HepG2 (cell line): ENCODE measurements around the gene ETV6. TPM values are rescaled to one million over a fixed set of nuclear protein-coding genes. Genes with fewer than 3 reads are reported as not detected.

ENCODE experiments used
- ATAC-seq: fragments of 200-7000 bp; cut with Tn5 transposase; 3 replicates; pipeline ENCODE4 v1.9.1; 2020; ENCODE audit warnings: mild to moderate bottlenecking, moderate library complexity
- BruUV-seq: library from RNA; stranded (reverse); fragments of 400-500 nt; replicated peaks from 2 replicates; lab custom pipeline; 2021; lab: Mats Ljungman, UMichigan
- CTCF ChIA-PET: fragments of 300-600 bp; formaldehyde crosslinking; extraction: SDS; loops from one replicate; lab custom pipeline; 2021; ENCODE audit warnings: low total read pairs, inconsistent platforms, low intra/inter-chr PET ratio; lab: Yijun Ruan, JAX
- POLR2A ChIA-PET: fragments of 350-600 bp; sonication (Branson Sonifier 250); formaldehyde crosslinking; loops from one replicate; lab custom pipeline; 2020; ENCODE audit warnings: antibody characterized with exemption, inconsistent platforms; lab: Yijun Ruan, JAX
- DNase-seq: peaks from one replicate; pipeline ENCODE4 v3.0.0-alpha.2; 2015; ENCODE audit warnings: low spot score
- FAIRE-seq: peaks from 3 replicates; lab custom pipeline; 2011; peaks lifted over from hg19 to GRCh38; lab: Jason Lieb, UNC
- H2AFZ ChIP-seq: one replicate; pipeline ENCODE4 v1.6.1; 2011; ENCODE audit warnings: low read length, inconsistent platforms
- H3K27ac ChIP-seq: fragments of 300-600 bp; 3 replicates; pipeline ENCODE4 v1.8.0; 2011; ENCODE audit warnings: mixed run types, mild to moderate bottlenecking, mixed read lengths, low read length, inconsistent platforms; ENCODE audit not compliant: insufficient read depth; ENCODE audit errors: extremely low read length
- H3K27me3 ChIP-seq, 2 experiments: fragments of 200-600 bp in 1 of 2; 2 replicates in 1 of 2; 3 replicates in 1 of 2; pipeline versions ENCODE4 v1.6.0 to v1.8.0; 2011; ENCODE audit warnings: low read length in 2 of 2, mild to moderate bottlenecking in 2 of 2, moderate library complexity in 2 of 2, inconsistent platforms in 1 of 2; ENCODE audit not compliant: insufficient read depth in 2 of 2, control insufficient read depth in 1 of 2
- H3K36me3 ChIP-seq, 2 experiments: fragments of 200-600 bp in 1 of 2; replicated peaks in 1 of 2; 2 replicates in 1 of 2; 3 replicates in 1 of 2; pipeline versions ENCODE4 v1.5.1 to v1.8.0; 2011; ENCODE audit warnings: low read length in 2 of 2, inconsistent platforms in 1 of 2; ENCODE audit not compliant: insufficient read depth in 2 of 2, control insufficient read depth in 1 of 2
- H3K4me1 ChIP-seq: 2 replicates; pipeline ENCODE4 v1.5.1; 2012; ENCODE audit warnings: low read length, inconsistent platforms; ENCODE audit not compliant: insufficient read depth
- H3K4me2 ChIP-seq: 2 replicates; pipeline ENCODE4 v1.6.0; 2011; ENCODE audit warnings: low read depth, low read length, inconsistent platforms
- H3K4me3 ChIP-seq, 3 experiments: fragments of 200-600 bp in 1 of 3; sonication (generic), shearing (Covaris generic) in 1 of 3; replicated peaks in 1 of 3; 2 replicates each; pipeline ENCODE4 v1.5.1; 2011 to 2016; ENCODE audit warnings: low read length in 3 of 3, inconsistent platforms in 2 of 3, low read depth in 2 of 3, mild to moderate bottlenecking in 2 of 3, control low read depth in 1 of 3, mixed read lengths in 1 of 3; ENCODE audit not compliant: insufficient read depth in 1 of 3
- H3K79me2 ChIP-seq: one replicate; pipeline ENCODE4 v1.6.1; 2011; ENCODE audit warnings: low read length, inconsistent platforms; ENCODE audit not compliant: insufficient read depth
- H3K9ac ChIP-seq: 2 replicates; pipeline ENCODE4 v1.6.0; 2011; ENCODE audit warnings: mild to moderate bottlenecking, low read depth, low read length, inconsistent platforms; ENCODE audit not compliant: insufficient read depth
- H3K9me3 ChIP-seq: 2 replicates; pipeline ENCODE4 v1.5.1; 2012; ENCODE audit warnings: mild to moderate bottlenecking, low read length
- H4K20me1 ChIP-seq: 2 replicates; pipeline ENCODE4 v1.6.0; 2011; ENCODE audit warnings: inconsistent platforms, mild to moderate bottlenecking, low read length, moderate library complexity; ENCODE audit not compliant: insufficient read depth
- POGZ ChIP-seq: sonication (generic); formaldehyde crosslinking; IDR thresholded peaks from 2 replicates; pipeline ENCODE4 v1.4.0; 2020; ENCODE audit warnings: mild to moderate bottlenecking, missing genetic modification reagents
- YY1 ChIP-seq: IDR thresholded peaks from 2 replicates; pipeline ENCODE4 v1.6.1; 2011; ENCODE audit warnings: low read length, low read depth, moderate library complexity, mild to moderate bottlenecking; ENCODE audit not compliant: insufficient read depth, insufficient replicate concordance
- ZFP1 ChIP-seq: IDR thresholded peaks from 2 replicates; pipeline ENCODE4 v1.6.1; 2016
- ZFY ChIP-seq: sonication (generic); formaldehyde crosslinking; IDR thresholded peaks from 2 replicates; pipeline ENCODE4 v1.4.0; 2020; ENCODE audit warnings: missing genetic modification reagents
- ZNF136 ChIP-seq: sonication (generic); formaldehyde crosslinking; IDR thresholded peaks from 2 replicates; pipeline ENCODE4 v1.8.1; 2022; ENCODE audit warnings: low read depth, mild to moderate bottlenecking, moderate library complexity, missing genetic modification reagents
- ZNF674 ChIP-seq: sonication (generic); formaldehyde crosslinking; IDR thresholded peaks from 2 replicates; pipeline ENCODE4 v1.5.0; 2020; ENCODE audit warnings: low read depth, mild to moderate bottlenecking, missing genetic modification reagents
- ZNF790 ChIP-seq: sonication (generic); formaldehyde crosslinking; IDR thresholded peaks from 2 replicates; pipeline ENCODE4 v1.8.0; 2022; ENCODE audit warnings: missing genetic modification reagents, mild to moderate bottlenecking, borderline replicate concordance
- WGBS: methylation state at CpG from one replicate; pipeline ENCODE4 v1.1.6; 2017; ENCODE audit warnings: low lambda C conversion rate; 5-methylcytosine and 5-hydroxymethylcytosine counted together
- in situ Hi-C: cut with HindIII; loops from 2 replicates; pipeline ENCODE4 v1.10.0; 2017; ENCODE audit warnings: low pct_unique_long_range_greater_than_20kb; ENCODE audit not compliant: extremely low pct_ligation_motif_present
- intact Hi-C: fragments of 100-400 bp; cut with micrococcal nuclease; formaldehyde crosslinking; loops from one replicate; pipeline ENCODE4 v1.10.0; 2022; ENCODE audit not compliant: unreplicated experiment
- polyA plus RNA-seq, 8 experiments: library from polyadenylated mRNA; depleted of rRNA in 3 of 8; stranded (reverse) in 7 of 8; unstranded in 1 of 8; fragments of >200 nt; fragmentation: Illumina TruSeq in 4 of 8; extraction: Trizol in 4 of 8; gene quantifications; 2 replicates each; pipeline versions ENCODE4 v1.2.1 to v1.2.3, GENCODE V29; 2011 to 2016; ENCODE audit warnings: low read depth in 4 of 8, missing spikeins in 1 of 8, mixed read lengths in 1 of 8; ENCODE audit not compliant: insufficient read depth in 1 of 8
- total RNA-seq, 5 experiments: library from RNA; depleted of rRNA; stranded (reverse); fragments of >200 nt; fragmentation: Illumina TruSeq; extraction: Trizol; gene quantifications; 2 replicates each; pipeline ENCODE4 v1.2.3, GENCODE V29; 2016; ENCODE audit warnings: low read depth in 1 of 5
- TF ChIP-seq, protein P1 (sequence below): sonication (generic); formaldehyde crosslinking; IDR thresholded peaks from 2 replicates; pipeline ENCODE4 v1.4.0; 2020; ENCODE audit warnings: mild to moderate bottlenecking, missing genetic modification reagents
- TF ChIP-seq, protein P2 (sequence below): sonication (generic); formaldehyde crosslinking; IDR thresholded peaks from 2 replicates; pipeline ENCODE4 v1.8.1; 2023; ENCODE audit warnings: mild to moderate bottlenecking, missing genetic modification reagents, borderline replicate concordance
- TF ChIP-seq, protein P3 (sequence below): sonication (generic); IDR thresholded peaks from 2 replicates; pipeline ENCODE4 v1.6.1; 2016; ENCODE audit warnings: low read depth, borderline replicate concordance
- TF ChIP-seq, protein P4 (sequence below): sonication (generic); formaldehyde crosslinking; IDR thresholded peaks from 2 replicates; pipeline ENCODE4 v1.4.0; 2020; ENCODE audit warnings: mild to moderate bottlenecking, missing genetic modification reagents
- TF ChIP-seq, protein P5 (sequence below): sonication (generic); formaldehyde crosslinking; IDR thresholded peaks from 2 replicates; pipeline ENCODE4 v1.8.0; 2022; ENCODE audit warnings: missing genetic modification reagents, mild to moderate bottlenecking, moderate library complexity, borderline replicate concordance

Gene ETV6
- total and polyA plus RNA-seq, 2 of the 13 experiments (the other 11 are each of a cell fraction or from before 2014, with no cell fraction given): 2.2 to 3.0 TPM

DNA sequence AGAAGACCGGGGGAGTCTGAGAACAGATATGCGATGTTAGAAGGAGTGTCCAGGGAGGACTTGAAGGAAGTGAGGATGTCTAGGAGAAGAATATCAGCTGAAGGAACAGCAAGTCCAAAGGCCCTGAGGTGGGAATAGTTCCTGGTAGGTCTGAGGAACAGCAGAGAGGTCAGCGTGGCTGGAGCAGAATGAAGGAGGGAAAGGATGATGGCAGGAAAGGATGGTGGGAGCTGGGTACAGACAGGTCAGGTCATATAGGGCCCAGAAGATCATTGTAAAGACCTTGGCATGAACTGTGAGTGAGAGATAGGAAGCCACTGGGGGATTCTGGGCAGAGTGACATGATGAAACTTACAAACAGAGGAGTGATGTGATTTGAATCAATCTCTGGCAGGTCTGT lies 171.0 kb downstream of the ETV6 start:
- Histone ChIP-seq H3K27ac (no peak overlapping the region), H4K20me1 (no peaks in the 10 kb centered on the region), H3K4me1 (peaks cover 9% of the 10 kb centered on the region; the same call in 1 of the 2 replicates), H3K36me3 (no peaks in the 10 kb centered on the region), H3K9ac (no peak overlapping the region), H2AFZ (no peak overlapping the region), H3K4me3 (no peak overlapping the region), H3K4me2 (no peak overlapping the region), H3K79me2 (no peaks in the 10 kb centered on the region), H3K27me3 (no peaks in the 10 kb centered on the region), H3K9me3 (no peaks in the 10 kb centered on the region)
- ATAC-seq: no peak
- no peak for DNase-seq
- BruUV-seq: no TSS peak
- in situ Hi-C loops: no loop called here
- ChIA-PET POLR2A (no interaction called here), CTCF (no interaction called here)
- no peak for FAIRE-seq
- WGBS: 96% methylated on average over 3 of the region's 3 CpGs
- intact Hi-C loops: no loop called here
- TF ChIP-seq, protein P1, sequence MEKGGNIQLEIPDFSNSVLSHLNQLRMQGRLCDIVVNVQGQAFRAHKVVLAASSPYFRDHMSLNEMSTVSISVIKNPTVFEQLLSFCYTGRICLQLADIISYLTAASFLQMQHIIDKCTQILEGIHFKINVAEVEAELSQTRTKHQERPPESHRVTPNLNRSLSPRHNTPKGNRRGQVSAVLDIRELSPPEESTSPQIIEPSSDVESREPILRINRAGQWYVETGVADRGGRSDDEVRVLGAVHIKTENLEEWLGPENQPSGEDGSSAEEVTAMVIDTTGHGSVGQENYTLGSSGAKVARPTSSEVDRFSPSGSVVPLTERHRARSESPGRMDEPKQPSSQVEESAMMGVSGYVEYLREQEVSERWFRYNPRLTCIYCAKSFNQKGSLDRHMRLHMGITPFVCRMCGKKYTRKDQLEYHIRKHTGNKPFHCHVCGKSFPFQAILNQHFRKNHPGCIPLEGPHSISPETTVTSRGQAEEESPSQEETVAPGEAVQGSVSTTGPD (CRISPR knock-in tag): no peak
- no peak for TF ChIP-seq ZNF136 (CRISPR knock-in tag)
- TF ChIP-seq, protein P2, sequence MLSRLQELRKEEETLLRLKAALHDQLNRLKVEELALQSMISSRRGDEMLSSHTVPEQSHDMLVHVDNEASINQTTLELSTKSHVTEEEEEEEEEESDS: no peak
- TF ChIP-seq ZFY: no peak
- no peak for TF ChIP-seq YY1
- no peak for TF ChIP-seq ZNF674 (CRISPR knock-in tag)
- TF ChIP-seq, protein P3, sequence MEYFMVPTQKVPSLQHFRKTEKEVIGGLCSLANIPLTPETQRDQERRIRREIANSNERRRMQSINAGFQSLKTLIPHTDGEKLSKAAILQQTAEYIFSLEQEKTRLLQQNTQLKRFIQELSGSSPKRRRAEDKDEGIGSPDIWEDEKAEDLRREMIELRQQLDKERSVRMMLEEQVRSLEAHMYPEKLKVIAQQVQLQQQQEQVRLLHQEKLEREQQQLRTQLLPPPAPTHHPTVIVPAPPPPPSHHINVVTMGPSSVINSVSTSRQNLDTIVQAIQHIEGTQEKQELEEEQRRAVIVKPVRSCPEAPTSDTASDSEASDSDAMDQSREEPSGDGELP: no peak
- TF ChIP-seq, protein P4, sequence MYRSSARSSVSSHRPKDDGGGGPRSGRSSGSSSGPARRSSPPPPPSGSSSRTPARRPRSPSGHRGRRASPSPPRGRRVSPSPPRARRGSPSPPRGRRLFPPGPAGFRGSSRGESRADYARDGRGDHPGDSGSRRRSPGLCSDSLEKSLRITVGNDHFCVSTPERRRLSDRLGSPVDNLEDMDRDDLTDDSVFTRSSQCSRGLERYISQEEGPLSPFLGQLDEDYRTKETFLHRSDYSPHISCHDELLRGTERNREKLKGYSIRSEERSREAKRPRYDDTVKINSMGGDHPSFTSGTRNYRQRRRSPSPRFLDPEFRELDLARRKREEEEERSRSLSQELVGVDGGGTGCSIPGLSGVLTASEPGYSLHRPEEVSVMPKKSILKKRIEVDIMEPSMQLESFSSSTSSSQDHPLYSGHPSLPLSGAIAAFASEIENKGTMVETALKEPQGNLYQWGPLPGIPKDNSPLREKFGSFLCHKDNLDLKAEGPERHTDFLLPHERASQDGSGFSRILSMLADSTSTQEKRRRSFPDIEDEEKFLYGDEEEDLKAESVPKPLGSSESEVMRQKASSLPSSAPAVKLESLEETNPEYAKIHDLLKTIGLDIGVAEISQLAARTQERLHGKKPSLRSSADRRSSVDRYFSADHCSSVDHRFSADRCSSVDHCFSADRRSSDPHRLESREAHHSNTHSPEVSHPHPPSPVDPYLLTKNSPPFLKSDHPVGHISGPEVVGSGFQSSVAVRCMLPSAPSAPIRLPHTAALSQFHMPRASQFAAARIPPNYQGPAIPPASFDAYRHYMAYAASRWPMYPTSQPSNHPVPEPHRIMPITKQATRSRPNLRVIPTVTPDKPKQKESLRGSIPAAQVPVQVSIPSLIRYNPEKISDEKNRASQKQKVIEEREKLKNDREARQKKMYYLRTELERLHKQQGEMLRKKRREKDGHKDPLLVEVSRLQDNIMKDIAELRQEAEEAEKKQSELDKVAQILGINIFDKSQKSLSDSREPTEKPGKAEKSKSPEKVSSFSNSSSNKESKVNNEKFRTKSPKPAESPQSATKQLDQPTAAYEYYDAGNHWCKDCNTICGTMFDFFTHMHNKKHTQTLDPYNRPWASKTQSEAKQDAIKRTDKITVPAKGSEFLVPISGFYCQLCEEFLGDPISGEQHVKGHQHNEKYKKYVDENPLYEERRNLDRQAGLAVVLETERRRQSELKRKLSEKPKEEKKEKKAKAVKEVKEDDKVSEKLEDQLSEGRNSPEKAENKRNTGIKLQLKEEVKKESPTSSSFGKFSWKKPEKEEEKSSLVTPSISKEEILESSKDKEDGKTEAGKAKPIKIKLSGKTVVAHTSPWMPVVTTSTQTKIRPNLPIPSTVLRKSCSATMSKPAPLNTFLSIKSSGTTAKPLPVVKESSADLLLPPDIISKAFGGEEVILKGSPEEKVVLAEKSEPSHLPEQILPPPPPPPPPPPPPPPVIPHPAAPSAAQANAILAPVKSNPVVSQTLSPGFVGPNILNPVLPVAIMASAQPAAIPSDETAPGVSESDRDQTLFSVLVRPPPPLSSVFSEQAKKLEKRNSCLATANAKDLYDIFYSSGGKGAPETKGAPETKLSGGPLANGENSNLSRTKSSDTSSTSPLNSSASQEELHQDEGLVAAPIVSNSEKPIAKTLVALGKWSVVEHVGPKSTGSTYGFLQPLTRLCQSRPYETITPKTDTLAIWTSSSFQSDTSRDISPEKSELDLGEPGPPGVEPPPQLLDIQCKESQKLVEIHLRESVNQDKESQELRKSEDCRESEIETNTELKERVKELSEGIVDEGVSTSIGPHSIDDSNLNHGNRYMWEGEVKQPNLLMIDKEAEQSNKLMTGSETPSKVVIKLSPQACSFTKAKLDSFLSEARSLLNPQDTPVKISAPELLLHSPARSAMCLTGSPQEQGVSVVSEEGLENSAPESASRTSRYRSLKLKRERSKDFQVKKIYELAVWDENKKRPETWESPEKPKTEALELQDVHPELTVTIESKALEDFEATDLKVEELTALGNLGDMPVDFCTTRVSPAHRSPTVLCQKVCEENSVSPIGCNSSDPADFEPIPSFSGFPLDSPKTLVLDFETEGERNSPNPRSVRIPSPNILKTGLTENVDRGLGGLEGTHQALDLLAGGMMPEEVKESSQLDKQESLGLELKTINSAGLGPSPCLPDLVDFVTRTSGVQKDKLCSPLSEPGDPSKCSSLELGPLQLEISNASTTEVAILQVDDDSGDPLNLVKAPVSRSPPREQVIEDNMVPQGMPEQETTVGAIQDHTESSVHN (CRISPR knock-in tag): no peak
- TF ChIP-seq ZNF790 (CRISPR knock-in tag): no peak
- no peak for TF ChIP-seq ZFP1 (CRISPR knock-in tag)
- TF ChIP-seq, protein P5, sequence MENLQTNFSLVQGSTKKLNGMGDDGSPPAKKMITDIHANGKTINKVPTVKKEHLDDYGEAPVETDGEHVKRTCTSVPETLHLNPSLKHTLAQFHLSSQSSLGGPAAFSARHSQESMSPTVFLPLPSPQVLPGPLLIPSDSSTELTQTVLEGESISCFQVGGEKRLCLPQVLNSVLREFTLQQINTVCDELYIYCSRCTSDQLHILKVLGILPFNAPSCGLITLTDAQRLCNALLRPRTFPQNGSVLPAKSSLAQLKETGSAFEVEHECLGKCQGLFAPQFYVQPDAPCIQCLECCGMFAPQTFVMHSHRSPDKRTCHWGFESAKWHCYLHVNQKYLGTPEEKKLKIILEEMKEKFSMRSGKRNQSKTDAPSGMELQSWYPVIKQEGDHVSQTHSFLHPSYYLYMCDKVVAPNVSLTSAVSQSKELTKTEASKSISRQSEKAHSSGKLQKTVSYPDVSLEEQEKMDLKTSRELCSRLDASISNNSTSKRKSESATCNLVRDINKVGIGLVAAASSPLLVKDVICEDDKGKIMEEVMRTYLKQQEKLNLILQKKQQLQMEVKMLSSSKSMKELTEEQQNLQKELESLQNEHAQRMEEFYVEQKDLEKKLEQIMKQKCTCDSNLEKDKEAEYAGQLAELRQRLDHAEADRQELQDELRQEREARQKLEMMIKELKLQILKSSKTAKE: no peak
- TF ChIP-seq POGZ (CRISPR knock-in tag): no peak
